GM03348 (cell line): Measurements from ENCODE around the gene TIMM23.
"Not testable (repeated sequence)": the region's sequence is repeated elsewhere in the genome, so short reads cannot be mapped to it uniquely, and the experiment has no call there.

Experiments used
- DNase-seq: peaks from one replicate; pipeline ENCODE4 v3.0.0; 2012; ENCODE audit warnings: low spot score

TIMM23 gene

GRCh38 chr10:45997557-45997956, 25.3 kb downstream of the TIMM23 start:
- no peak for DNase-seq

GRCh38 chr10:45997994-45998763, 25.9 kb downstream of the TIMM23 start:
- DNase-seq = no peak

- not testable (repeated sequence) for DNase-seq
Observed at GRCh38 chr10:45999955-46000354, 27.7 kb downstream of the TIMM23 start.

- DNase-seq = no peak
Observed at GRCh38 chr10:46000538-46000937, 28.2 kb downstream of the TIMM23 start.

DNA sequence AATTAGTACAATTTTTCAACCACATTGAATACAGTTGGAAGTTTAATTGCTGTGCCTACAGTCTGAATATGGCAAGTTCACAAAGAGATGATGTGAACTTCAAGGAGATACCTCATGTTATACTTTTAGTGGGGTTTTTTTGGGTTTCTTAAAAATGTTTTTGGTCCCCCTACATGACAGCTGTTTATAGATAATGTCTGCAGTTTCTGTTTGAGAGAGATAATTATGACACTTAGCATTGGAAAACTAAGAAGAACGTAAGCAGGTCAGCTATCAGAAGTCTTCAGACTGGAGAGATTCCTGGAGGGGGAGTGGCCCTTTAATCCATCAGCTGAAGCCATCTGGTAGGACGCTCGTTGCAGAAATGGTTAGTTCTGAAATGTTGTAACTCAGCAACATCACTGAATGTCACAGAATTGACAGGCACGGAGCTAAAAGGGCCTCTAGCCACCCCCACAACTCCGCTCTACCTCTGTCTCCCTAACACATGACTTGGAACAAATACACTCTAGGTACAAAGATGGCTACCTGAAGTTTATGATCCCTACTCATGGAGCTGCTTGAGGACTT, 29.0 kb downstream of the TIMM23 start:
- DNase-seq = no peak

- not testable (repeated sequence) for DNase-seq
Observed at GRCh38 chr10:46002189-46002687, 29.9 kb downstream of the TIMM23 start.

- peak; percentile 18 for DNase-seq
Observed at GRCh38 chr10:46002916-46003693, 30.8 kb downstream of the TIMM23 start.

- no peak for DNase-seq
Observed at GRCh38 chr10:46004963-46005362, 32.7 kb downstream of the TIMM23 start.

DNA sequence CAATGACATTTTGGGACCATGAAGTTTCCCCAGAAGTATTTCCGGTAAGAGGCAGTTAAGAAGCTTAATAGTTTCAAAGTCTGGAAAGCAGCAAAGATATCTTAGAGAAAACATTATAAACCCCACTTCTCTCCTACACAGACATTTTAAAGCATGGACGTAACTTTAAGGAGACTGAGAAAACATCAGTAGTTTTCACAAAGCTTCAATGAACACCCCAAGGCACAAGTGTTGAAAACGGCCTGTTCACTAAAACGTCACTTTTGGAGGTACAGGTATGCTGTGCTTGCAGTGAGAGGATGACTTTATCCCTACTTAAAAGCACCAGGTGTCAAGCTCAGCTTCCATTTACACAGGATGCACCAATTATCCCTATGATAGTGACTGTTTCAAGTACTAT, 33.1 kb downstream of the TIMM23 start:
- DNase-seq = no peak

DNA sequence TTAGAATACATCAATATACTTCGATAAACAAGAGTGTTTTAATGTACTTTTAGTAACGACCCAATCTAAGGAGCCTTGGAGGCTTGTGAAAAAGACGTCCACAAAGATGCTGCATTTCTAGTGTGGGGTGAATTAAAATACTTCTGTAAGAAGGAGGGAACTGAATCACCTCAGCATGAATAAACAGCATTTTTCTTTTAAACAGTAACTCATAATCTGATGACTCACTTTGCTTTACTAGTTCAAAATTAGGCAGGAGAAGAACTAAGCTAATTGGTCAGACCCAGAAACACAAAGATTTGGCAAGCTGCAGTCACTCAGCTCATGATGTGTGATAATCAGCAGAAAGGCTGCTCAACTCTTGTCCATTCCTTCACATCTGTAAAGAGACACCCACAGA, 33.9 kb downstream of the TIMM23 start:
- peak; percentile 68 for DNase-seq

DNA sequence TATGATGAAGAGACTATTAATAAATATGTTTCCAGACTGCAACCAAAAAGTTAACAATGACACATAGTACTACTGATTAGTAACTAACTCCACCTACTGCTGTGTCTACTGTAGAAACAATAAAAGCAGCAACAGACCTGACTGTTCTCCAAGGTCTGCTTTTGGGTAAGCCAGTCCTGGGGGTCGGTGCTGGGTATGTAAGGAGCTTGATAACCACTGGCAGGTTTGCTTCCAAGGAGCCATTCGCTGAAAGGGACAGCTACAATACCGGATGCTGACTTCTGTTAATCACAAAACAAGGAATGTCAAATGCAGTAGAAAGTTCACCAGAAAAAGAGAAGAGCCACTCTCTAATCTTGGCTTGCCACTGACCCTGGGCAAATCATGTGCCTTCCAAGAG, 40.5 kb downstream of the TIMM23 start:
- no peak for DNase-seq

- DNase-seq = no peak
Observed at GRCh38 chr10:46014206-46014605, 41.9 kb downstream of the TIMM23 start.

DNA sequence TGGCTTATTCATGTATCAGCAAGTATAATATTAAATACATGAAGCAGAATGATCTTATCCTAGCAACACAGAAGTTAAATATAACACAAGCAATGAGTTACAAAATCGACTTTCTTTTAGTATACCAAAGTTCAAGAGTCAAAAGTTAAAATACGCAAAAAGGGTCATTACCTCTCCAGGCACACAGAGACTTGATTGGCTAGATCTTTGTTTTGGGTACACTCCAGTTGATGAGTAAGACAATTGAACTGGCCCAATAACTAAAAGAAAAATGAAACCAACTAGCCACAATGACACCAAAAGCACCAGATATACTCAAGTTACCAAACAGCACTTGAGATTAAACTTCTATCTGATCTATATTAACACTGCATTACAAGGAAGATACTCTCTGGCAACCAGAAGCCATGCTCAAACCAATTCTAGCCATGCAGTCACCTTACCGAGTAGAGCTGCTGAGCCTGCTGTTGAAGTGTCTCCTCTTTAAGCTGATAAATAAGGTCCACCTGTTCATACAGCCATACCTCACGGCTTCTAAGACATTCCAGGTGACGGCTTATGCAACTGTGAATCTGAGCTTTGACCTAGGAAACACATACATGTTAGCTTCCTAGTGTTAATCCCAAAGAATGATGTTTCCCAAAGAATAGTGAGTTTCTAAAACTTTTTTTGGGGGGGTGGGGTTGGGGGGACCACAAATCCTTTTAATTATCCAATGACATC, 42.6 kb downstream of the TIMM23 start:
- DNase-seq = no peak

DNA sequence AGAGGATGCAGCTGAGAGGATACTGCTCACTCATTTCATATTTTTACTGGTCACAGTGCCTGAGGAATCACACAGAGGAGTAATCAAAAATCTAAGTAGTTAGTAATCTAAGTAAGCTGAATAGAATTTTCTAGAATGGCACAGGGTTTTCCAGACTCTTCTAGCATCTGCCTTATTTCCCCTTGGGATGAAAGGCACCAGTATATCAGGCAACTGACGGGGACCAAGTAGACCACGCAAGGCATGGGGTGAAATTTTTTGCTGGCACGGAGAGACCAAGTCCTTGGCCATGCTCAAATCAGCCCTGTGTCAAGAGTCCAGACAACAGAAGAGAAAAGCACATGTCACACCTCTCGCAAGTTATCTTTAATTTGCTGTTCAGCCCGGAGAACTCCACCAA, 43.9 kb downstream of the TIMM23 start:
- DNase-seq = no peak

DNA sequence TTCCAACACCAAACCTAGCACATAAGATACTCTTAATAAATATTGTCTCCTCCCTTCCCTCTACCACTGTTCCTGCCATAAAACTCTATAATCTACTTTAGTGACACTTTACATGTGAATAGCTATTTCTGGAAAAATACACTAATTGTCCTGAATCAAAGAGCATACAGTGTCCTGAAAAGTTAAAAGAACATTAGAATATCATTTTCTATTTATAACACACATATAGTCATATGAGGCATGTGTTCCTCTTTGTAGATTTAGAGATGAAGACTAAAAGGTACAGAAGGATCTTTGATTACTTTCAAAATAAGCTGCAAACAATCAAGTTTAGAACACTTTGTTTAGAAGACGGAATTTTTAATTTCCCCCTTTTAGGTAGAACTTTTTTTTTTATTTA, 44.5 kb downstream of the TIMM23 start:
- DNase-seq = no peak

DNA sequence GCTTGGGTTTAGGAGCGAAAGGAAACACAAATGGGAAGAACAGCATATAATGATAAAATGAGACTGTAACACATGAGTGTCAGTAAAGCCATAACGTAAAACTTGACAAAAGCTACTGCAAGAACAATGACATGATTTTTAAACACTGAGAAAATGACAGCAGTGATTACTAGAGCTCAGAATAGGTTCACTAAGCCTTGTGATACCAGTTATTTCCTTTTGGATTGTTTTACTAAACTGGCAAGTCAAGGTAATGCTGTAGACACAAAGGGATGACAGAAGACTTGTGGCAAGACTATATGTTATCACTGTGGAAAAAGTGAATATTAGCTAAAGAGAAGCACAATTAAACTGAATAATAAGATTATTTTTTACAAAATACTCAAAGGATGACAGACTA, 45.4 kb downstream of the TIMM23 start:
- DNase-seq = no peak

- DNase-seq = peak; percentile 13
Observed at GRCh38 chr10:46018453-46019176, 46.3 kb downstream of the TIMM23 start.

DNA sequence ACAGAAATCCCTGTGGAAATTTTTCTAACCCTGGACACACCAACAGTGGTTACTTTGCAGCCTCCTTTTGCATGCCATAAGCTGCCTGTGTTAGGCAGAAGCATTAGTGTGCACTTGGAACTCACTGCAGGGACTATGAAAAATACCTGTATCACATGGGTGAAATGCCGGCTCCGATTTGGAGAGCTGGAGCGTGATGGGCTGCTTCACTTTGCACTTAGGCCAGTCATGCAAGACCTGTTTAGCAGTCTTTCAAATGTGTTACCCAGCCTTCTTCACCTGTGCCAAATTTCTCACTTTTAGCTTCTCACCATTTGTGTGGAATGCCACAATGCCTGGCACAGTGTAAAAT, 46.9 kb downstream of the TIMM23 start:
- DNase-seq = no peak

GRCh38 chr10:46019569-46020343, 47.5 kb downstream of the TIMM23 start:
- no peak for DNase-seq

GRCh38 chr10:46020344-46020657, 48.0 kb downstream of the TIMM23 start:
- no peak for DNase-seq
